HG03565 (cell line): ENCODE data around the gene RAB31.

ENCODE experiments used
- ATAC-seq: cut with Tn5 transposase; IDR thresholded peaks from one replicate; pipeline ENCODE4 v1.9.1; 2021; ENCODE audit warnings: mild to moderate bottlenecking, moderate library complexity; ENCODE audit not compliant: unreplicated experiment

RAB31 gene

DNA sequence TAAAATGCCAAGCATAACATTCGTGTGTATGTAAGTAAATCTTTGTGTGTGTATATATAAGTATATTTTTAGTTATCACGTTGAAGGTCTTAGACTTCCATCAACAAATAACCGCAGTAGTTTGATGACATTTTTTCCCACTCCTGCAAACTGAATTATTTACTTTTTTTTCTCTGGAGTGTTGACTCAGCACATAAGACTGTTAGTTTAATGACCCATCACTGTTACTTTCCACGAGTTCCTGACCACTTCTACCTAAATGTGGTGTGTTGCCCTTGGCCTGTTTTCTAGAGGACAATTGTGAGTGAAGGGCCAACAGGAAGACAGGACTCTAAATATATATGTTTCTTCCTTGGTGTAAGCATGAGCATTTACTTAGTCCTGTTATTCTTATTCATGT is 106.3 kb downstream of the RAB31 start:
- no peak for ATAC-seq

DNA sequence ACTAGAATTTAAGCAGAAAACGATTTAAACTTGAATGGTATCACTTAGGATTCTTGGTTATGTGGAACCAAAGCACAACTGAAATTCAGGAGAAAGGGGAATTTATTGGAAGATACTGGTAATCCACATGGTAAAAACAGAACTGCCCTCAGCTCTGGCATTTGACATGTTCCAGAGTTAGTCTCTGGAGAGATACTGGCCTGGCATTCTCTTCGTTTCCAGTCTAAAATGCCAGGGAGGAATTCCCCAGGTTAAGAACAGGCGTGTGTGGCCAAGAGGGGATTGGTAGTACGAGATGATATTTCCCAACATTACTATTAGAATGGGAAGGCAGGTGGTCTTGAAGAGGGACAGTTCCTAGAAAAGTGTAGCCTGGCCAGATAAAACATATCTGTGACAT is 109.2 kb downstream of the RAB31 start:
- ATAC-seq, result no peak

DNA sequence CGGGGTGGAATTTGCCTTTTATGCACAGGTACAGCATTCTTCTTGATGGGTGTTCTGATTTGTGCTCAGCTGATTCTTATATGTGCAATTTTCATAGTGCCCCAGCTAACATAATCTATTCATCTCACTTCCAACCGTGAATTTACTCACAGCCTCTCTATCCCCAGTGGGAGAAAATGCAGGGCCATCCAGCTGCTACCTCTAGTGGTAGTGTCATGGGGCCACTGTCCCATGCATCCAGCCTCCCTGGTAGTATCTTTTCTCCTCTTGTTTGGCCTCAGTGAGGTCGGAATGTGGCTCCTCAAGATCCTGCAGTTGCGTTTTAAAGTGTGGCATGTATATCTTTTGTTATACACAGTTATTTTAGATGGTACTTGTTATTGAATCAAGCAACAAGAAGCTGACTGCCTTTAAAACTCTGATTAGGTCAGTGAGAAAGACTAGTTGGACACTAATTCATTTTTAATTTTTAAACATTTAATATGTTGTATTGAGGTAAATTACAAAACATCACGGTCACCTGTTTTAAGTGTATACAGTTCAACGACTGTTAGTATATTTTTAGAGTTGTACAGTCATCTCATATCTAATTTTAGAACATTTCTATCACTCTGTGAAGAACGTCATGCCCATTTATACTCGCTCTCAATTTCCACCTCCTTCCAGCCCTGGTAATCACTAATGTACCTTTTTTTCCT is 109.8 kb downstream of the RAB31 start:
- ATAC-seq, result no peak

DNA sequence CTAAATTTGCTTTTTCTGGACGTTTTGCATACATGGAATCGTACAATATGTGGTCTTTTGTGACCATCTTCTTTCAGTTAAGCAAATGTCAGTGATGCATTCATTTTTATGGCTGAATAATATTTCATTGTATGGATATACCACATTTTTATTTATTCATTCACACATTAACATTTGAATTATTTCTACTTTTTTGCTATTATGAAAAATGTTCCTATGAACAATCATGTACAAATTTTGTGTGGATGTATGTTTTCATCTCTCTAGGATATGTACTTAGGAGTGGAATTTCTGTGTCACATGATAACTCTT is 110.3 kb downstream of the RAB31 start:
- ATAC-seq, result no peak

DNA sequence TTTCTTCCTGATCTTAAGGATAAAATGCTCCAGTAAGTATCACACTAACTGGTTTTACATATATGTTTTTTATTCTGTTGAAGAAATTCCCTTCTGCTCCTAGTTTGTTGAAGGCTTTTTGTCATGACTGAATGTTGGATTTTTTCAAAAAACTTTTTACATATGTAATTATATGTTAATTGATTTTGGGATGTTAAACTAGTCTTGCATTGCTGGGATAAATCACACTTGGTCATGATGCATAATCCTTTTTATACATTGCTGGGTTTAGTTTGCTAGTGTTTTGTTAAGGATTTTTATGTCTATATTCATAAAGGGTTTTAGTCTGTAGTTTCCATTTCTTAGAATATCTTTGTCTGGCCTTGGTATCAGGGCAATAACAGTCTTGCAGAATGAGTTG is 112.0 kb downstream of the RAB31 start:
- no peak for ATAC-seq

DNA sequence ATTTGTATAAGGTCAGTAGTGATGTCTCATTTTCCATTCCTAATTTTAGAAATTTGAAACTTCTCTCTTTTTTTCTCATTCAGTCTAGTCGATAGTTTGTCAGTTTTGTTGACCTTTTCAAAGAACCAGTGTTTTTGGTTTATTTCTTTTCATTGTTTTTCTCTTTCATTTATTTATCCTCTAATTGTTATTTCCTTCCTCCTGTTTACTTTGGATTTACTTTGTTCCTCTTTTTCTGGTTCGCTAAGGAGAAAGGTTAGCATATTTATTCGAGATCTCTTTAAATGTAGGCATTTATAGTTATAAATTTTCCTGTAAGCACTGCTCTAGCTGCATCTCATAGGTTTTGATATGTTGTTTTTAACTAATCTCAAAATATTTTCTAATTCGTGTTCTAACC is 112.6 kb downstream of the RAB31 start:
- ATAC-seq, result no peak

DNA sequence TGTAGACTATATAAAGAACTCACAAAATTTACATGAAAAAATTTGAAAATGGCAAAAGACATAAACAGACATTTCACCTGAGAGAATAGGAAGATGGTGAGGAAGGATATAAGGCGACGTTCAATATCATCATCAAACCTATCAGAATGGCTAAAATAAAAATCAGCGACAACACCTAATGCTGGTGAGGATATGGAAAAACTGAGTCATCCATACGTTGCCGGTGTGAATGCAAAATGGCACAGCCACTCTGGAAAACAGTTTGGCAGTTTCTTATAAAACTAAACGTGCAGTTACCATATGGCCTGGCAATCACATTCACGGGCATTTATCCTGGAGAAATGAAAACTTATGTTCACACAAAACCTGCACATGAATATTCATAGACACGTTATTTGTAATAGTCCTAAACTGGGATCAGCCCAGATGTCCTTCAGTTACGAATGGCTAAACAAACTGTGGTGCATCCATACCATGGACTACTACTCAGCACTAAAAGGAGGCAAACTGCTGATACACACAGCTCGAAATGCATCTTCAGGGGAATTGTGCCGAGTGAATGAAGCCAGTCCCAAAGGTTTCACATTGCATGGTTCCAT is 114.6 kb downstream of the RAB31 start:
- ATAC-seq, result no peak

DNA sequence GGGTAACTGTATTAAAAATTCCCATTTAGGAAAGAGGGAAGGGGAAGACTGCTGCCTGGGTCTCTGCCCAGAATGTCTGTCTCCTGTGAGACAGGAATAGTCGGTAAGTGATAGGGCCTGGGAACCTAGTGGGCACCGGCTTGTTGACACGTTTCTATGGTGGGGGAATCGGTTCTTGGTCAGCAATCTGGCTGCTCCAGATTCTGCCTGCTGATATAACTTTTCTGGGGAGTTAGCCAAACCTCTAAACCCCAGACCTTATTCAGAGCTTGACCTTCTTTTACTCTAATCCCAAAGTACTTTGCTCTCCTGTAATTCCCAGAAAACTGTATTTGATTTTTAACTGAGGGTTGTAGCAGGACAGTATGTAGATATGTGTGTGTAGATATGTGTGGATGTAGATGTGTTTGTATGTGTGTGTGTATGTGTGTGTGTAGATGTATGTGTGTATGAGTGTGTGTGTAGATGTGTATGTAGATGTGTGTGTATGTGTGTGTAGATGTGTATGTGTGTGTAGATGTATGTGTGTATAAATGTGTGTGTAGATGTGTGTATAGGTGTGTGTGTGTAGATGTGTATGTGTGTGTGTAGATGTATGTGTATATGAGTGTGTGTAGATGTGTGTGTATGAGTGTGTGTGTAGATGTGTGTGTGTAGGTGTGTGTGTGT is 115.8 kb downstream of the RAB31 start:
- ATAC-seq, result no peak

DNA sequence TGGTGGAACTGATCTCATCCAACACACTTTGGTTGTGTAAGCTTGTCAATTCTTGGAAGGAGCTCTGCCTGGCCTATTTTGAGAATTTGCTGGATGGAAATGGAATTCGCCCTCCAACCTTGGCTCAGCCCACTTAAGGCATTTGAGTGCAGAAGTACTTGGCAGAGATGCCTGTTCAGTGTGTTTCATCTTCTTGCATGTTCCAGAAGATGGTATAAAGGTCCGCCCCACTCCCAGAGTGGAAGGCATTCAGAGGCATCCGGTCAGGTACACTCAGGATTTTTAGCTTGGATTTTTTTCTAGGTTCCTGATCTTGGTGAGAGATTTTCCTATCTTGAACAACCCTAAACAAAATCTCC is 116.4 kb downstream of the RAB31 start:
- ATAC-seq, result no peak

DNA sequence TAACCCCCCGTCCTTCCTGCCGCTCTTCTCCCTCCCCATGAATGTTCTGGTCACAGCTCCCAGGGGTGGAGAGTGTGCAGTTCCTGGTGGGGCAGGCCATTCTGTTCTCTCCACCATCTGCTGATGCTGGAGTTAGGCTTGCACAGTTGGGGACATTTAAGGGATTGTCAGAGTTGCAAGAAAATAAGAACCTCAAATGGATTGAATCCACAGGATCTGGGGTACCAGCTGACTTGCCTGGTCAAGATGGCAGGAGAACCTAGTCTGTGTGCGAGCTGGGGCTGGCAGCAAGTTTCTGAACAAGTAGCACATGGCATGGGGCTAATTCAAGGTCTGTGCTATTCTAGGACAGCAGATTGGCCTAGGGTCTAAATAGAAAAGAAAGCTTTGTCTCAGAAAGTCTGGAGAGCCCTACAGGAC is 116.9 kb downstream of the RAB31 start:
- no peak for ATAC-seq

DNA sequence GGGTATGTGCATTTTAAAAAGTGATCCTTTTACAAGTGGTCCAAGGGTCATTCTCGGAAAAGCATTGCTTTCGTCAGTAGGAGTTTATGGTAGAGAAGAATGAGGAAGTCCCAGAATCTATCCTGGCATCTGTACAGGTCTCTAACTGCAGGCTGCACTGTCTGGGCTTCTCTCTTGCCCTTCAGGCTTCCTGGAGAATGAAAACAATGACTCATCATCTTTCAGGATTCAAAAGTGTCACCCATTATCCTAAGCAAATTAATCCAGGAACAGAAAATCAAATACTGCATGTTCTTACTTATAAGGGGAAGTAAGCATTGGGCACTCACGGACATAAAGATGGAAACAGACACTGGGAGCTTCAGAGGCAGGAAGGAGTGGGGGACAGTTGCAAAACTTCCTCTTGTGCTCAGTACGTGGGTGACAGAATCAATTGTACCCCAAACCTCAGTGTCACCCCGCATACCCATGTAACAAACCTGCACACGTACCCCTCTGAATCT is 117.5 kb downstream of the RAB31 start:
- ATAC-seq, result no peak

DNA sequence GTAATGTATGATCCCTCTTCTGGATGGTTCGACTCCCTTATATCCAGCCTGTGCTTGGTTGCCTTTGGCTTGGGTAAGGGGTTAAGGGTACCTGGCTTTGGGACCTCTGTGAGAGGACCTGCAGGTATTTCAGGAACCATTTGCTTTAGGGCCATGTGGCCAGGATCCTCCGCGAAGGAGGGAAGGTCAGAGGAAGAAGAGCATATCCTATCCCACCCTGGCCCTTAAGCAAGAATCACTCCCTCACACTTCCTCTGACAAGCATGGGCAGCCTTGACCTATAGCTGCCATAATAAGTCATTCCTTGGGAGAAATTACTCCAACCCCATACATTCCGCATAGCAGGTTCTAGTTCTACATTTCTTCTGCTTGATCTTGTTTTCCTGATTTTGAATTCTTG is 118.6 kb downstream of the RAB31 start:
- ATAC-seq, result no peak

DNA sequence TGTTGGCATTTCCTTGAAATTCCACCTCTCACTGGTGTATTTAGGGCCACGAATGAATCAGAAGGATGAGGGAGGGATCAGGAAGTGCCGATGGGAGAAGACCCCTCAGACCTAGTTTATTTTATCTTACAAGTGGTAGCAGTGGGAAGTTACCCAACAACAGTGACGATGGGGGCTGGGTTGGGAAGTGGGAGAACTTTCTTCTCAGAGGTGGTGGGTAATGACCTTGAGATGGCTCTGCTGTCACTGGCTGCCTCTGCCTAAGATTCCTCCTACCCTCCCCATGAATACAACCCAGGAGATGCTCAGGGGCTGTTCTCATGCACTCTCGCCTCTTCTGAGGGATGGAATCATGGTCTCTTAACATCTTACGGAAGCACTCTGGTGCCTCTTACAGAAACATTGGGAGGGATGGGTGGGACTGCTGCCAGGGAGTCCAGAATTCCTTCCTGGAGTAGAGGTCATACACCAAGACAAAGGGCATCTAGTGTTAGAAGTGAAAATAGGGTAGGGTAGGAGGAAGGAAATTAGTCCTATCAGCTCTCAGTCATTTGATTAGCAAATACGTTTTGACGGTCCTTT is 119.2 kb downstream of the RAB31 start:
- ATAC-seq, result no peak

DNA sequence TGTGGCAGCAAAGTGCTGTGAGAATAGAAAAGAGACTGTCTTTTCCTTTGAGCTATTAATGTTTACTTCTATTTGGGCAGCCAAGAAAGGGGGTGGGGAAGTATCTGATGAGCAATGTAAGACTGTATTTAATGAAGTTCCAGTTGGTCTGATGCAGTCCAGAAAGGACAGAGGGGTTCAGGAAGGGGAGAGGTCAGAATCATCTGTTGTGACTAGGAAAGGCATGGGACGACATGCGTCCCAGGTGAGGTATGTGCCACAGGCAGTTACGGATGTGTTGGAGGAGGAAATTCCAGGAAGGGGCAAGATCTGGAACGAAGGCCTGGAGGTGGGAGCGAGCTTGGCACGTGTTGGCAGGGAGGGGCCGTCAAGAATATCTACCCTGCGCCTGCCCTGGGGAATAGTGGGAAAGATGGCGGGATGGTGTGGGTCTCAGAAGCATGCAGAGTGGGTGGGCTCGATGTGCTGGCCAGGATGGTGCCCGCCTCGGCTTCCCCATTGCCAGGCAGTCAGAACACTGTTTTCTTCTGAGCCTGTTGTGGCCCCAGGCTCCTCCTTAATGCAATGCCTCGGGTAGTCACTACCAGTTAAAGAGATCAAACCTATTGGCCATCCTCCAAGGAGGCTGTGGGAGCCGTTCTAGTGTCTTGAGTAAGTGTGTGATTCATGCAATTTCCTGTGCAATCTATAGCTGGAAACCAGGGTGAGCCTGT is 119.8 kb downstream of the RAB31 start:
- ATAC-seq, result no peak

DNA sequence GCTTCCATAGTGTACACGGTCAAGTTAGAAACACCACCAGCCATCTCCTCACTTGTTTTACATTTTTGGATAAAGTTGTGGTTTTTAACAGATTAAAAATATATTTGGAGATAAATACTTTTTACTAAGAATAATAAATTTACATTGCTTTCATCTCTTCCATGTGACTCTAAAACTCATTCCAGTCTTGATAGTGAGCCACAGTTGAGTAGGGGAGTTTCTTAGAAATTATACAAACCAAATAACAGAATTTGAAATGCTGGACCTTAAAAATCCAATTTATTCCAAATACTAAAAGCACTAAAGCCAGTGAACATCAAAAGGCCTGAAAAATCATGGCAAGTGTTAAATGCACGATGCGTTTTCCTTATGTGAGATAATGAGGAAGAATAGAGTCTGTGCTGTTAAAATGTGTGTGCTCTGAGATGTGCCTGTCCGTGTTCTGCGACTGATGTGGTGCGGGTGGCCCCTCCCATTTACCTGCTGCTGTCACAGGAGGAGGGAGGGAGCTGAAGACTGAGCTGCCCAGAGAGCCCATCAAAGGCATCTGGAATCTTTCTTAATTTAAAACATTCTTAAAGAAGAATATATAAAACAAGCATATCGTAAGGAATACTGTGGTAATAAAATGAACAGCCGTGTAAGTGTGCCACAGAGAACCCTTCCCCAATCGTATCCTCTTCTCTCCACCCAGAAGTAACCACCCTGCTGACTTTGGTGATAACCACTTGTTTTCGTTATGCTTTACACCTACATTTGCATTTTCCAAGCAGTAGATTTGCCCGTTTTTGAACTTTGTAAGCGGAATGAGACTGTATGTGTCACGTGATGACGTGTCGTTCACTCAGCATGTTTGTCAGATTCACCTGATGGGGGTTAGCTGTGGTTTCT is 120.7 kb downstream of the RAB31 start:
- no peak for ATAC-seq

DNA sequence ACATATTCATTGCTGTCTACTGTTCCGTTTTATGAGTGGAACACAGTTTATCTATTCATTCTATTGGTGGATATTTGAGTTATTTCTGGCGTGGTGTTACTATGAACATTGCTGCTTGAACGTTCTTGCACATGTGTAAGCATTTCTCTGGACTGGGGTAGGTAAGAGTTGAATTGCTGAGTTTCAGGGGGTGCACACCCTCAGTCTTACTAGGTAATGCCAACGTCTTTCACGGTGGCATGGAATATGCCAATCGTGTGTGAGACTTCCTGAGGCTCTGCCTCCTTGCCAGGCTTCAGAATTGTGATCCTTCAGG is 121.3 kb downstream of the RAB31 start:
- ATAC-seq, result no peak

DNA sequence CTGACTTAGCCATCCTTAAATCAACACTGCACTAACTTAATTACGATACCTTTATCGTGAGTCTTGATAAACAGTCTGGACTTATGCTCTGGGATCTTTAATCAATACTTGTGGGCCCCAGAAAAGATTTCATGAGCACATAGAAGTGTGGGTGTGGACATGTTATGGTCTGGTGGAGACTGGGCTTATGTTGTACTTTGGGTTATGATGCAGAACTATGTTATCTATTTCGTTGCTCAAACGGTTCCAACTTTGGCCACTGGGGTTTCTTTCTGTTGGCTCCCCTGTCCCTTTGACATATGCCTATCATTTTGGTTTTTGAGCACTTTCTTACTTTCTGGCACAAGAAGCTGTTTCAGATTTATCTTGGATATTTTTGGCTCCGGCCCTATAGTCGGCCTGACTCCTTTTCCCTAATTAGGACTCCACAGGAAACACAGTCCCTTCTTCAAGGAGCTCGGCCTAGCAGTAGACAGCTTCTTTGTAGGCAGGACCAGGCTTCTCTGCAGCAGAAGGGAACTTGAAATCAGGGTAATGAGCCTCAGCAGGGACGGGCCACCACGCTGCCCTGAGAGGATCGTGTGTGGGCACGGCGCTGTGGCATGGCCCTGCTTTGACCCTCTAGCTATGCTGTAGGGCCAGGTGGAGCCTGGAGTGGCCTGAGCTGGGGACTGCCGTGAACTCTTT is 123.1 kb downstream of the RAB31 start:
- no peak for ATAC-seq

DNA sequence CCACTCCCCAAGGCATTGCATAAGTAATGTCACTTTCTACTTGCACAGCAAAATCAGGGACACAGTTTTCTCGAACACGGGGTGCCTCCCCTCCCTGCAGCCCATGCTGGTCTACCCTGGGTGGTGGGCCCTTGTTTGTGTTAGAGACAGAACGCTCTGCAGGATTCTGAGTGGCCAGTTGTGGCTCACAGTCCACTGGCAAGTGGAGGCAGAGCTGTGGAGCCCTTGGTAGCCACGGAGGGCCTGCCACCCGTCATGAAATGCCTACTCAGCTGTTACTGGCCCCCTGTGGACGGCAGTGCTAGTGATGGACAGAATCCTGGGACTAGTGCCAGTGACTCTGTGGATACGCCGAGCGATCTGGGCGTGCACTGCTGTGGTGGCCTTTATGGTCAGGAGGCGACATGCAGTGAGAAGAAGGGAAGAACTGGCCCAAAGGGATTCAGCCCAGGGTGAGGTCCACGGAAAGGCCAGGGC is 123.7 kb downstream of the RAB31 start:
- ATAC-seq, result no peak

DNA sequence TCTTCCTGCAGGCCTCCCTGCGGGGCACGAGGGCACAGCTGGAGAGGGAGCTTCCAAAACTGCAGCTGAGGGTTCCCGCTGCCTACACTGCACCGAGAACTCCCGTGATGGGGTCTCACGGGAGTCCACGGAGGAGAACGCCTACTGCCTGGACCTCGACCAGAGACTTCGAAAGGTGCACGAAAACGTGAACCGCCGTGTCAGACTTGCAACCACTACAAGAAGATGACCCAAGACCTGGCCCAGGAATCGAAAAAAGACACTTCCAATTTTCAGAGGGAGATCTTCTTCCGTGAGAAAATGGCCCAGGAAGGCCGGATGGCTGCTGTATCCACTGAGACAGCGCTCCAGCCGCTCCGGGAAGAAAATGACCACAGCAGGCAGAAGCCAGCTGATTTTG is 124.8 kb downstream of the RAB31 start:
- ATAC-seq, result no peak

DNA sequence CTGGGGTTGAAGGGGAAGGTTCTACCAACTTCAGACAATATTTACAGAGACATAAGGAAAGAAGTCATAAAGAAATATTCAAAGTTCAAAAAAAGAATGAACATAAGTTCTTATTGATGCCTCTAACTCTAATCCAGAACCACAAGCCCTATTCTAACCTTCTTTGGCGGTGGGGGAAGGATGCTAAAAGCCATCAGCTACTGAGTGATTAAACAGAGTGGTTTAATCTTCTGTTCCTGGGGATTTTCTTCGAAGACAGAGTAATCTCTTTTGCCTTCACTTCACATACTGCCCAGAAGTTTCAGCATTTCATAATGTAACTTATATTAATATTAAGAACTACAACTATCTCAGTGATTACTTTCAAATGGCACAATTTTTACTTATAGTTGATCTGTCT is 126.5 kb downstream of the RAB31 start:
- no peak for ATAC-seq
